Type B pancreatic cell (in vitro differentiated cells): Measurements from ENCODE around the gene CEACAM1. TPM values are rescaled to one million over a fixed set of nuclear protein-coding genes. Genes with fewer than 3 reads are reported as not detected.
"Not testable (repeated sequence)": the region's sequence is repeated elsewhere in the genome, so short reads cannot be mapped to it uniquely, and the experiment has no call there.

ENCODE experiments used
- DNase-seq: peaks from one replicate; pipeline ENCODE4 v3.0.0; 2021; ENCODE audit warnings: mixed read lengths; ENCODE audit not compliant: unreplicated experiment; ENCODE audit errors: extremely low spot score
- H3K27ac Mint-ChIP-seq: 2 replicates; pipeline ENCODE4 v1.8.0; 2021; ENCODE audit warnings: mild to moderate bottlenecking, mixed read lengths
- H3K27me3 Mint-ChIP-seq: 2 replicates; pipeline ENCODE4 v1.8.0; 2021; ENCODE audit warnings: mixed read lengths
- H3K36me3 Mint-ChIP-seq: 2 replicates; pipeline ENCODE4 v1.8.0; 2021; ENCODE audit warnings: mixed read lengths
- H3K4me1 Mint-ChIP-seq: one replicate; pipeline ENCODE4 v1.8.0; 2021; ENCODE audit warnings: mixed read lengths; ENCODE audit not compliant: unreplicated experiment
- H3K4me3 Mint-ChIP-seq: 2 replicates; pipeline ENCODE4 v1.8.0; 2021; ENCODE audit warnings: mild to moderate bottlenecking, mixed read lengths
- H3K9me3 Mint-ChIP-seq: 2 replicates; pipeline ENCODE4 v1.8.0; 2021; ENCODE audit warnings: mixed read lengths
- total RNA-seq: library from RNA; stranded (reverse); gene quantifications from 2 replicates; pipeline ENCODE4 v1.2.1, GENCODE V29; 2021; ENCODE audit warnings: low replicate concordance
- TF ChIP-seq, protein P1 (sequence below): fragments of 200-600 bp; sonication (generic); conservative IDR thresholded peaks from 2 replicates; pipeline ENCODE4 v1.5.0; 2021; ENCODE audit warnings: antibody characterized with exemption, mild to moderate bottlenecking

CEACAM1 gene
- total RNA-seq, 1 donor from 2014 or later, result 19.1 TPM

GRCh38 chr19:42546831-42547500 is 18.7 kb upstream of the CEACAM1 start:
- Mint-ChIP-seq H3K4me3 (no peak overlapping the region), H3K9me3 (peaks cover 6% of the 10 kb centered on the region), H3K4me1 (no peaks in the 10 kb centered on the region), H3K36me3 (no peaks in the 10 kb centered on the region), H3K27ac (no peak overlapping the region), H3K27me3 (no peaks in the 10 kb centered on the region)
- TF ChIP-seq, protein P1, sequence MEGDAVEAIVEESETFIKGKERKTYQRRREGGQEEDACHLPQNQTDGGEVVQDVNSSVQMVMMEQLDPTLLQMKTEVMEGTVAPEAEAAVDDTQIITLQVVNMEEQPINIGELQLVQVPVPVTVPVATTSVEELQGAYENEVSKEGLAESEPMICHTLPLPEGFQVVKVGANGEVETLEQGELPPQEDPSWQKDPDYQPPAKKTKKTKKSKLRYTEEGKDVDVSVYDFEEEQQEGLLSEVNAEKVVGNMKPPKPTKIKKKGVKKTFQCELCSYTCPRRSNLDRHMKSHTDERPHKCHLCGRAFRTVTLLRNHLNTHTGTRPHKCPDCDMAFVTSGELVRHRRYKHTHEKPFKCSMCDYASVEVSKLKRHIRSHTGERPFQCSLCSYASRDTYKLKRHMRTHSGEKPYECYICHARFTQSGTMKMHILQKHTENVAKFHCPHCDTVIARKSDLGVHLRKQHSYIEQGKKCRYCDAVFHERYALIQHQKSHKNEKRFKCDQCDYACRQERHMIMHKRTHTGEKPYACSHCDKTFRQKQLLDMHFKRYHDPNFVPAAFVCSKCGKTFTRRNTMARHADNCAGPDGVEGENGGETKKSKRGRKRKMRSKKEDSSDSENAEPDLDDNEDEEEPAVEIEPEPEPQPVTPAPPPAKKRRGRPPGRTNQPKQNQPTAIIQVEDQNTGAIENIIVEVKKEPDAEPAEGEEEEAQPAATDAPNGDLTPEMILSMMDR, result no peak
- no peak for DNase-seq

GRCh38 chr19:42544146-42544545 is 15.9 kb upstream of the CEACAM1 start:
- Mint-ChIP-seq H3K27me3 (no peaks in the 10 kb centered on the region), H3K4me1 (no peaks in the 10 kb centered on the region), H3K27ac (no peak overlapping the region), H3K4me3 (no peak overlapping the region), H3K36me3 (no peaks in the 10 kb centered on the region), H3K9me3 (peaks cover under 1% of the 10 kb centered on the region)
- TF ChIP-seq, protein P1, result no peak
- no peak for DNase-seq

DNA sequence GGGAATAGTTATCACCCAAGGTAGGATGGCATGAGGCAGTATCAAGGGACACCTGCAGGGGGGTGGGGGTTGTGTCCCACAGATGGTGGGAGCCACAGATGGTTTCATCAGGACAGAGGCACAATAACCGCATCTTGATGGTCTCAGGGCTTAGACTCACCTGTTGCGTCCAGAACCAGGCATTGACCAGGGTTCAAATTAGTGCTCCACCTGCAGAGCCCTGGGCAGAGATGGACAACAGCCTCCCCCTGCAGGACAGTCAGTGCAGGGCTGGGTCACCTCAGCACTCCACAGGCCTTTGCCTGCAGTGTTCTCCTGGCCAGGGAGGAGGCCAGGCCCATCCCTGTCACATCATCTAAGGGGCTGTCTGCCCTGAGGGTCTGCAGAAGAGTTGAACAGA is 14.5 kb upstream of the CEACAM1 start:
- no peak for DNase-seq
- Mint-ChIP-seq H3K27ac (no peak overlapping the region), H3K27me3 (no peaks in the 10 kb centered on the region), H3K9me3 (no peaks in the 10 kb centered on the region), H3K36me3 (no peaks in the 10 kb centered on the region), H3K4me1 (no peaks in the 10 kb centered on the region), H3K4me3 (no peak overlapping the region)
- TF ChIP-seq, protein P1, result no peak

- no peak overlapping the region for H3K27ac Mint-ChIP-seq
- no peaks in the 10 kb centered on the region for H3K4me1 Mint-ChIP-seq
- no peaks in the 10 kb centered on the region for H3K9me3 Mint-ChIP-seq
- TF ChIP-seq, protein P1, result no peak
- no peak overlapping the region for H3K4me3 Mint-ChIP-seq
- no peaks in the 10 kb centered on the region for H3K36me3 Mint-ChIP-seq
- DNase-seq, result peak; percentile 45
- no peaks in the 10 kb centered on the region for H3K27me3 Mint-ChIP-seq
These were observed 11.8 kb upstream of the CEACAM1 start for GRCh38 chr19:42540071-42540553.

DNA sequence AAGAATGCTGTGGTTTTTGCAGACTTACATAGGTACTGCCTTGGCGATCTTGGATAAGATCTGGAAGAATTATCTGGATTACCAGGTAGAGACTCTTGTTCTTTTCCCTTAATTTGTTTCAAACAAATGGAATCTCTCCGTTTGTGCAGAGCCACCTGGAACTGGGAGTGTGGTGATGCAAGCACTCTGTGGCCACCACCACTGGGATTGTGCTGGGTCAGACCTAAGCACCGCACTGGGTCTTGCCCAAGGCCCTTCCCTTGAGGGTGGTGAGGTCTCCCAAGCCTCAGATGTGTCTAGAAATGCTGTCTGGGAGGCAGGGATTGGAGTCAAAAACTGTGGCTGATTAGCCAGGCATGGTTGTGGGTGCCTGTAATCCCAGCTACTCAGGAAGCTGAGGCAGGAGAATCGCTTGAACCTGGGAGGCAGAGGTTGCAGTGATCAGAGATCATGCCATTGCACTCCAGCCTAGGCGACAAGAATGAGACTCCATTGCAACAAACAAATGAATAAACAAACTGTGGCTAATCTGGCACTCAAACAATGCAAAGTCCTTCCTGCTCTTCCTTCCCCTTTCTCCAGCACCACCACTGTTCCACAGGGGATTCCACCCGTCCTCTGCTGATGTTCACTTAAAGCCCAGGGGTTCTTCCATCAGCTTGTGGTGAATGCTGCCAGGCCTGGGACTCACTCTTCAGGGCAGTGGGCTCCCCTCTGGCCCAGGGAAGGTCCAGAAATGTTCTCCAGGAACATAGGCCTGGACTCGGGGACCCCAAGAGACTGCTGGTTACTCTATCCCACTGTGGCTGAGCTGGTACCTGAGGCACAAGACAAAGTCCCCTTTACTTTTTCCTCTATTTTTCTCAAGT is 10.8 kb upstream of the CEACAM1 start:
- TF ChIP-seq, protein P1, result no peak
- Mint-ChIP-seq H3K27me3 (no peaks in the 10 kb centered on the region), H3K9me3 (no peaks in the 10 kb centered on the region), H3K27ac (no peak overlapping the region), H3K4me3 (no peak overlapping the region), H3K36me3 (no peaks in the 10 kb centered on the region), H3K4me1 (no peaks in the 10 kb centered on the region)
- DNase-seq, result peak; percentile 54

DNA sequence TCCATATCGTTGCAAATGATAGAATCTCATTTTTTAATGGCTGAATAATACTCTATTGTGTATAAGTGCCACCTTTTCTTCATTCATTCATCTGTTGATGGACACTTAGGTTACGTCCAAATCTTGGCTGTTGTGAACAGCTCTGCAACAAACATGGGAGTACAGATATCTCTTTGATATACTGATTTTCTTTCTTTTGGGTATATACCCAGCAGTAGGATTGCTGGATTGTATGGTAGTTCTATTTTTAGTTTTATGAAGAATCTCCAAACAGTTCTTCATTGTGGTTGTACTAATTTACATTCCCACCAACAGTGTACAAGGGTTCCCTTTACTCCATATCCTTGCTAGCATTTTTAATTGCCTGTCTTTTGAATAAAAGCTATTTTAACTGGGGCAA is 7.0 kb upstream of the CEACAM1 start:
- H3K36me3 Mint-ChIP-seq, DNase-seq, H3K27ac Mint-ChIP-seq, H3K27me3 Mint-ChIP-seq, H3K9me3 Mint-ChIP-seq, H3K4me1 Mint-ChIP-seq, H3K4me3 Mint-ChIP-seq: not testable (repeated sequence)
